Trophoblast cell (in vitro differentiated cells and primary cell): ENCODE measurements around the gene CDK6.

Experiments
- DNase-seq, 2 donors: peaks; one replicate each; pipeline ENCODE4 v3.0.0-alpha.2; 2016
- H2AFZ ChIP-seq: 2 replicates; pipeline ENCODE4 v1.6.1; 2013; ENCODE audit warnings: low read length, moderate library complexity, mild to moderate bottlenecking; ENCODE audit not compliant: insufficient read depth, poor library complexity
- H2AK5ac ChIP-seq: 2 replicates; pipeline ENCODE4 v1.6.1; 2013; ENCODE audit warnings: mild to moderate bottlenecking, low read length
- H2BK120ac ChIP-seq: 2 replicates; pipeline ENCODE4 v1.6.1; 2013; ENCODE audit warnings: low read length, mild to moderate bottlenecking, moderate library complexity; ENCODE audit not compliant: insufficient read depth, poor library complexity
- H2BK12ac ChIP-seq: 2 replicates; pipeline ENCODE4 v1.6.1; 2013; ENCODE audit warnings: mild to moderate bottlenecking, low read length, moderate library complexity
- H2BK5ac ChIP-seq: 2 replicates; pipeline ENCODE4 v1.6.1; 2013; ENCODE audit warnings: low read length, low read depth, moderate library complexity, mild to moderate bottlenecking; ENCODE audit not compliant: poor library complexity
- H3K14ac ChIP-seq: 2 replicates; pipeline ENCODE4 v1.6.1; 2013; ENCODE audit warnings: mild to moderate bottlenecking, low read length
- H3K18ac ChIP-seq: 2 replicates; pipeline ENCODE4 v1.6.1; 2013; ENCODE audit warnings: mild to moderate bottlenecking, low read length
- H3K23ac ChIP-seq: 2 replicates; pipeline ENCODE4 v1.6.1; 2013; ENCODE audit warnings: low read length
- H3K27ac ChIP-seq: 2 replicates; pipeline ENCODE4 v1.5.1; 2013; ENCODE audit warnings: low read depth, mild to moderate bottlenecking, inconsistent platforms, low read length, moderate library complexity
- H3K27me3 ChIP-seq: 2 replicates; pipeline ENCODE4 v1.6.1; 2013; ENCODE audit warnings: inconsistent platforms, mild to moderate bottlenecking, low read length, moderate library complexity; ENCODE audit not compliant: insufficient read depth
- H3K36me3 ChIP-seq, 2 experiments: 1 replicate in 1 of 2; 2 replicates in 1 of 2; pipeline ENCODE4 v1.6.1; 2013; ENCODE audit warnings: low read length in 2 of 2, mild to moderate bottlenecking in 2 of 2, moderate library complexity in 1 of 2; ENCODE audit not compliant: insufficient read depth in 2 of 2, control insufficient read depth in 1 of 2
- H3K4ac ChIP-seq: 2 replicates; pipeline ENCODE4 v1.6.1; 2013; ENCODE audit warnings: low read depth, mild to moderate bottlenecking, low read length, moderate library complexity
- H3K4me1 ChIP-seq, 2 experiments: 1 replicate in 1 of 2; 2 replicates in 1 of 2; pipeline ENCODE4 v1.6.1; 2013; ENCODE audit warnings: low read length in 2 of 2, mild to moderate bottlenecking in 2 of 2, moderate library complexity in 1 of 2; ENCODE audit not compliant: insufficient read depth in 2 of 2, control insufficient read depth in 1 of 2
- H3K4me2 ChIP-seq: 2 replicates; pipeline ENCODE4 v1.6.1; 2013; ENCODE audit warnings: inconsistent platforms, mild to moderate bottlenecking, low read length, moderate library complexity
- H3K4me3 ChIP-seq: 2 replicates; pipeline ENCODE4 v1.5.1; 2013; ENCODE audit warnings: mild to moderate bottlenecking, low read depth, low read length, inconsistent platforms
- H3K79me1 ChIP-seq: one replicate; pipeline ENCODE4 v1.6.1; 2013; ENCODE audit warnings: low read length
- H3K79me2 ChIP-seq: 2 replicates; pipeline ENCODE4 v1.6.1; 2013; ENCODE audit warnings: low read length, mild to moderate bottlenecking; ENCODE audit not compliant: control insufficient read depth, insufficient read depth, poor library complexity
- H3K9ac ChIP-seq: 2 replicates; pipeline ENCODE4 v1.6.1; 2013; ENCODE audit warnings: mild to moderate bottlenecking, low read length
- H3K9me3 ChIP-seq: 2 replicates; pipeline ENCODE4 v1.6.1; 2013; ENCODE audit warnings: low read depth, mild to moderate bottlenecking, control low read depth, inconsistent platforms, low read length; ENCODE audit not compliant: insufficient read depth
- H4K12ac ChIP-seq: 2 replicates; pipeline ENCODE4 v1.6.1; 2013; ENCODE audit warnings: low read depth, mild to moderate bottlenecking, low read length, moderate library complexity
- H4K8ac ChIP-seq: 2 replicates; pipeline ENCODE4 v1.6.1; 2013; ENCODE audit warnings: low read depth, mild to moderate bottlenecking, low read length, moderate library complexity
- H4K91ac ChIP-seq: one replicate; pipeline ENCODE4 v1.6.1; 2013; ENCODE audit warnings: low read depth, mild to moderate bottlenecking, low read length, moderate library complexity
- WGBS: extraction: QIAGEN DNeasy Blood & Tissue Kit; methylation state at CpG from one replicate; pipeline ENCODE4 v1.1.7; 2013; ENCODE audit warnings: missing lambda C conversion rate; ENCODE audit not compliant: insufficient read length, insufficient coverage; ENCODE audit errors: extremely low coverage; 5-methylcytosine and 5-hydroxymethylcytosine counted together

The CDK6 gene

GRCh38 chr7:92777993-92778392 is 58.4 kb downstream of the CDK6 start:
- Histone ChIP-seq H3K14ac (no peak overlapping the region), H3K23ac (no peak overlapping the region), H3K4me1 (no peaks in the 10 kb centered on the region), H4K8ac (no peak overlapping the region), H2BK120ac (no peak overlapping the region), H3K27me3 (no peaks in the 10 kb centered on the region), H2BK12ac (no peak overlapping the region), H2BK5ac (no peak overlapping the region), H3K4ac (no peak overlapping the region), H3K79me2 (peaks cover 2% of the 10 kb centered on the region), H3K4me3 (no peak overlapping the region), H3K4me2 (no peak overlapping the region), H4K91ac (no peak overlapping the region), H3K18ac (no peak overlapping the region), H2AK5ac (no peak overlapping the region), H3K27ac (no peak overlapping the region), H4K12ac (no peak overlapping the region), H2AFZ (no peak overlapping the region), H3K9ac (no peak overlapping the region), H3K9me3 (no peaks in the 10 kb centered on the region), H3K79me1 (no peaks in the 10 kb centered on the region), H3K36me3 (peaks cover 2 to 3% of the 10 kb centered on the region in 2 experiments)
- WGBS = 100% methylated on average over 1 of the region's 1 CpG
- DNase-seq = no peak

DNA sequence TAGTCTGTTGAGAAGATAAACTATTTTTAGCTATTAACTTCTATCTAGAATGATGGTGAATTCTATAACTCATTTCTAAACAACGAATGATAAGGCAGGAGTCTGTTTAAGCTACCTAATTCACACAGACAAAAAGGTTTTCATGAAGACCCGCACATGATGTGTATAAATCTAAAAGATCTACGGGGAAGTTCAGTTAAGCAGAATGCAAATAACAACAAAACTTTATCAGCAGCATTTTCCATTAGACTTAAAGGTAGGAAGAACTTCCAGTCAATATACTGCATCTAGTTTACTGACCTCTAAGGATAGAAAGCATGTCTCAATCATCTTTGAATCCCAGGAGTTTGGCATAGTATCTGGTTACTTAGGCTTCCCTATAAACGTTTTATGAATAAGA is 62.6 kb downstream of the CDK6 start:
- Histone ChIP-seq H3K9ac (no peak overlapping the region), H3K23ac (no peak overlapping the region), H3K4me1 (no peaks in the 10 kb centered on the region), H3K4ac (no peak overlapping the region), H3K18ac (no peak overlapping the region), H3K36me3 (peaks cover 0 to 3% of the 10 kb centered on the region in 2 experiments), H3K9me3 (no peaks in the 10 kb centered on the region), H4K8ac (no peak overlapping the region), H2AK5ac (no peak overlapping the region), H4K91ac (no peak overlapping the region), H3K27me3 (no peaks in the 10 kb centered on the region), H2BK120ac (no peak overlapping the region), H3K14ac (no peak overlapping the region), H2BK12ac (no peak overlapping the region), H3K79me1 (no peaks in the 10 kb centered on the region), H3K27ac (no peak overlapping the region), H3K4me3 (no peak overlapping the region), H4K12ac (no peak overlapping the region), H2AFZ (no peak overlapping the region), H3K4me2 (no peak overlapping the region), H2BK5ac (no peak overlapping the region), H3K79me2 (no peaks in the 10 kb centered on the region)
- no peak for DNase-seq
- no CpG with 5 or more reads among the region's 4 CpGs for WGBS

GRCh38 chr7:92769844-92770243 is 66.5 kb downstream of the CDK6 start:
- H4K91ac ChIP-seq = no peak overlapping the region
- no peak overlapping the region for H4K12ac ChIP-seq
- no peak overlapping the region for H3K27ac ChIP-seq
- no peak overlapping the region for H3K14ac ChIP-seq
- no peak overlapping the region for H3K4me2 ChIP-seq
- DNase-seq = no peak
- H3K36me3 ChIP-seq = peaks cover 0 to 3% of the 10 kb centered on the region in 2 experiments
- H3K4me1 ChIP-seq = peaks cover 0 to 5% of the 10 kb centered on the region in 2 experiments
- no peak overlapping the region for H3K4ac ChIP-seq
- H3K18ac ChIP-seq = no peak overlapping the region
- no peak overlapping the region for H2BK120ac ChIP-seq
- H3K9ac ChIP-seq = no peak overlapping the region
- no peaks in the 10 kb centered on the region for H3K9me3 ChIP-seq
- no peaks in the 10 kb centered on the region for H3K27me3 ChIP-seq
- no peaks in the 10 kb centered on the region for H3K79me2 ChIP-seq
- H3K23ac ChIP-seq = no peak overlapping the region
- H2AK5ac ChIP-seq = no peak overlapping the region
- no peak overlapping the region for H2BK5ac ChIP-seq
- no peak overlapping the region for H3K4me3 ChIP-seq
- no peak overlapping the region for H2AFZ ChIP-seq
- no CpG with 5 or more reads among the region's 1 CpG for WGBS
- H2BK12ac ChIP-seq = no peak overlapping the region
- H3K79me1 ChIP-seq = peaks cover 1% of the 10 kb centered on the region
- H4K8ac ChIP-seq = no peak overlapping the region

GRCh38 chr7:92769394-92769699 is 67.0 kb downstream of the CDK6 start:
- Histone ChIP-seq H2AK5ac (no peak overlapping the region), H2BK5ac (no peak overlapping the region)

More at GRCh38 chr7:92769394-92769699, 67.0 kb downstream of the CDK6 start:
- Histone ChIP-seq H3K27ac (no peak overlapping the region), H3K23ac (no peak overlapping the region), H4K12ac (no peak overlapping the region), H2AFZ (no peak overlapping the region), H3K9me3 (no peaks in the 10 kb centered on the region), H3K4ac (no peak overlapping the region), H3K14ac (no peak overlapping the region), H2BK120ac (no peak overlapping the region), H3K27me3 (no peaks in the 10 kb centered on the region), H3K9ac (no peak overlapping the region), H3K4me1 (peaks cover 0 to 5% of the 10 kb centered on the region in 2 experiments), H3K79me1 (peaks cover 1% of the 10 kb centered on the region), H3K36me3 (peaks cover 0 to 3% of the 10 kb centered on the region in 2 experiments), H3K79me2 (no peaks in the 10 kb centered on the region), H4K91ac (no peak overlapping the region), H3K4me2 (no peak overlapping the region), H4K8ac (no peak overlapping the region), H3K18ac (no peak overlapping the region), H2BK12ac (no peak overlapping the region), H3K4me3 (no peak overlapping the region)
- no peak for DNase-seq
